Measurements from ENCODE around the gene POTEC.
"Not testable (repeated sequence)": the region's sequence is repeated elsewhere in the genome, so short reads cannot be mapped to it uniquely, and the experiment has no call there.

The POTEC gene

GRCh38 chr18:14543446-14543964, at the start of gene POTEC:
POTEC (minus strand) TSS chr18:14543600; CDS start chr18:14543146, 454 bp downstream.
- DNase-seq (ENCODE audit: low read depth in 2 of 2), result not testable (repeated sequence)

GRCh38 chr18:14577971-14578370, 34.6 kb upstream of the POTEC start:
- no peak for DNase-seq (ENCODE audit: low read depth in 2 of 2)

GRCh38 chr18:14559502-14559901, 16.1 kb upstream of the POTEC start:
- not testable (repeated sequence) for DNase-seq (ENCODE audit: low read depth in 2 of 2)

GRCh38 chr18:14531659-14532058, 11.7 kb downstream of the POTEC start:
- DNase-seq (ENCODE audit: low read depth in 2 of 2), result not testable (repeated sequence)

- not testable (repeated sequence) for DNase-seq (ENCODE audit: low read depth in 2 of 2)
Observed at GRCh38 chr18:14510707-14511106, 32.7 kb downstream of the POTEC start.

- DNase-seq (ENCODE audit: low read depth in 2 of 2), result not testable (repeated sequence)
Observed at GRCh38 chr18:14503691-14504090, 39.7 kb downstream of the POTEC start.

GRCh38 chr18:14501894-14502293, 41.5 kb downstream of the POTEC start:
- DNase-seq (ENCODE audit: low read depth in 2 of 2), result not testable (repeated sequence)

- DNase-seq (ENCODE audit: low read depth in 2 of 2), result not testable (repeated sequence)
Observed at GRCh38 chr18:14489256-14490014, 54.0 kb downstream of the POTEC start.

GRCh38 chr18:14488789-14489188, 54.6 kb downstream of the POTEC start:
- not testable (repeated sequence) for DNase-seq (ENCODE audit: low read depth in 2 of 2)

- not testable (repeated sequence) for DNase-seq (ENCODE audit: low read depth in 2 of 2)
Observed at GRCh38 chr18:14486926-14487580, 56.3 kb downstream of the POTEC start.

GRCh38 chr18:14479076-14479475, 64.3 kb downstream of the POTEC start:
- DNase-seq (ENCODE audit: low read depth in 2 of 2), result not testable (repeated sequence)

- DNase-seq (ENCODE audit: low read depth in 2 of 2), result not testable (repeated sequence)
Observed at GRCh38 chr18:14475520-14475919, 67.9 kb downstream of the POTEC start.

GRCh38 chr18:14474752-14475151, 68.6 kb downstream of the POTEC start:
- DNase-seq (ENCODE audit: low read depth in 2 of 2), result not testable (repeated sequence)

GRCh38 chr18:14474007-14474720, 69.2 kb downstream of the POTEC start:
- not testable (repeated sequence) for DNase-seq (ENCODE audit: low read depth in 2 of 2)

GRCh38 chr18:14473250-14474006, 70.0 kb downstream of the POTEC start:
- DNase-seq (ENCODE audit: low read depth in 2 of 2), result not testable (repeated sequence)

GRCh38 chr18:14471286-14471685, 72.1 kb downstream of the POTEC start:
- not testable (repeated sequence) for DNase-seq (ENCODE audit: low read depth in 2 of 2)

GRCh38 chr18:14470446-14470845, 73.0 kb downstream of the POTEC start:
- not testable (repeated sequence) for DNase-seq (ENCODE audit: low read depth in 2 of 2)

GRCh38 chr18:14470046-14470445, 73.4 kb downstream of the POTEC start:
- DNase-seq (ENCODE audit: low read depth in 2 of 2), result not testable (repeated sequence)

- not testable (repeated sequence) for DNase-seq (ENCODE audit: low read depth in 2 of 2)
Observed at GRCh38 chr18:14465989-14466388, 77.4 kb downstream of the POTEC start.
